ENCODE measurements around the gene EPM2A.
"Not testable (repeated sequence)": the region's sequence is repeated elsewhere in the genome, so short reads cannot be mapped to it uniquely, and the experiment has no call there.

EPM2A gene

DNA sequence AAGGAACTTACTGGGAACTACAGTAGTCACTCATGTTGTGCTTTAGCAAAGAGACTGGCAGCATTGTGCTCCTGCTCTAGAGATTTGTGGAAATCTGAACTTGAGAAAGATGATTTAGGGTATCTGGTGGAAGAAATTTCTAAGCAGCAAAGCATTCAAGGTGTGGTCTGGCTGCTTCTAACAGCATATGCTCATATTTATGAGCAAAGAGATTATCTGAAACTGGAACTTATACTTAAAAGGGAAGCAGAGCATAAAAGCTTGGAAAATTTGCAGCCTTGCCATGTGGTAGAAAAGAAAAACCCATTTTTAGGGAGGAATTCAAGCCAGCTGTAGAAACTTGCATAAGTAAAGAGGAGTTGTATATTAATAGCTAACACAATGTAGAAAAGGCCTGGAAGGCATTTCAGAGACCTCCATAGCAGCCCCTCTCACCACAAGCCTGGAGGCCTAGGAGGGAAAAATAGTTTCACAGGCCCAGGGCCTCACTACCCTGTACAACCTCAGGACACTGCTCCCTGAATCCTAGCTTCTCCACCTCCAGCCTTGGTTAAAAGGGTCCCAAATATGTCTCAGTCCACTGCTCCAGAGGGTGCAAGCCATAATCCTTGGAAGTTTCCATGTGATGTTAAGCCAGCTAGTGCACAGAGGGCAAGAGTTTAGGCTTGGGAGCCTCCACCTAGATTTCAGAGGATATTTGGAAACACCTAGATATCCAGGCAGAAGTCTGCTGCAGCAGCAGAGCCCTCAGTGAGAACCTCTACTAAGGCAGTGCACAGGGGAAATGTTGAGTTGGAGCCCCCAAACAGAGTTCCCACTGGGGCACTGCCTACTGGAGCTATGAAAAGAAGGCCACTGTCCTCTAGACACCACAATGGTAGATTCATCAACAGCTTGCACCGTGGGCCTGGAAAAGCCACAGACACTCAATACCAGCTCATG is 6.6 kb downstream of the EPM2A start:
- no peak for DNase-seq

DNA sequence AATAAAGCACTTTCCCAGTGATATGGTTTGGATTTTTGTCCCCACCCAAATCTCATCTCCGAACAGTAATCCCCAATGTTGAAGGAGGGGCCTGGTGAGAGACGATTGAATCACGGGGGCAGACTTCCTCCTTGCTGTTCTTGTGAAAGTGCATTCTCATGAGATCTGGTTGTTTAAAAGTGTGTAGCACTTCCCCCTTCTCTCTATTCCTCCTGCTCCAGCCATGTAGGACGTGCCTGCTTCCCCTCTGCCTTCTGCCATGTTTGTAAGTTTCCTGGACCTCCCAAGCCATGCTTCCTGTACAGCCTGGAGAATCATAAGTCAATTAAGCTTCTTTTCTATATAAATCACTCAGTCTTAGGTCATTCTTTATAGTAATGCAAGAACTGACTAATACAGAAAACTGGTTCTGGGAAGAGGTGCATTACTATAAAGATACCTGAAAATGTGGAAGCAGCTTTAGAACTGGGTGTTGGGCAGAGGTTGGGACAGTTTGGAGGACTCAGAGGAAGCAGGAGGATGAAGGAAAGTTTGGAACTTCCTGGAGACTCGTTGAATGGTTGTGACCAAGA is 7.4 kb downstream of the EPM2A start:
- DNase-seq, result no peak

GRCh38 chr6:145725570-145725969 is 9.8 kb downstream of the EPM2A start:
- DNase-seq, result no peak

GRCh38 chr6:145723646-145724045 is 11.7 kb downstream of the EPM2A start:
- no peak for DNase-seq

DNA sequence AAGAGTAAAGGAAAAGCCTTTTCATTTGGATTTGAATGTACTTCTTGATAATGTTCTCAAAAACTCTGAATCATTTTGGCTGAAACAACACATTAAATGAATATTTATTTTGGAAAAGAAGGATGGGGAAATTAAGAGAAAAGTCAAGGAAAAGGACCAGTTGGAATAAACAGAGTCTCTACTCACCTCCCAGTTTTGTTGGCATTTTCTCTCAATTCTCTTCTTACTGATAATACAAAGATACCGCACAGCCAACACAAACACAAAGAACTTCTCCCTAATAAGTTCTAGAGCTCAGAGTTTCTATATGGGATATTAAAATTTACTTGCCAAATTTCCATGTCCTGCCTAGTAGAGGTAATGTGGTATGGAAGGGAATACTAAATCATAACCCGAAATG is 13.1 kb downstream of the EPM2A start:
- no peak for DNase-seq

- DNase-seq, result no peak
These were observed 14.2 kb downstream of the EPM2A start for GRCh38 chr6:145721144-145721543.

DNA sequence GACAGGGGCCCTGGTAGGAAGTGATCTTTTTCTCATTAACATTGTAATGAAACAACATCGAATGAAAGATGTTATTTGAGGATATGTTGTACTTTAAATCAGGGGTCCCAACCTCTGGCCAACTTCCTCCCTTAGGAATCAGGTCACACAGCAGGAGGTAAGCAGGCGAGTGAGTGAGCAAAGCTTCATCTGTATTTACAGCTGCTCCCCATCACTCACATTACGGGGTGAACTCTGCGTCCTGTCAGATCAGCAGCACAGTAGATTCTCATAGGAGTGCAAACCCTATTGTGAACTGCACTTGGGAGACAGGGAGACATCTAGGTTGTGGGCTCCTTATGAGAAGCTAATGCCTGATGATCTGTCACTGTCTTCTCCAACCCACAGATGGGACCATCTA is 19.9 kb downstream of the EPM2A start:
- DNase-seq, result no peak

- DNase-seq, result no peak
These were observed 20.6 kb downstream of the EPM2A start for GRCh38 chr6:145714731-145715130.

- DNase-seq, result no peak
These were observed 21.5 kb downstream of the EPM2A start for GRCh38 chr6:145713773-145714172.

- DNase-seq, result no peak
These were observed 23.9 kb downstream of the EPM2A start for GRCh38 chr6:145711372-145711771.

DNA sequence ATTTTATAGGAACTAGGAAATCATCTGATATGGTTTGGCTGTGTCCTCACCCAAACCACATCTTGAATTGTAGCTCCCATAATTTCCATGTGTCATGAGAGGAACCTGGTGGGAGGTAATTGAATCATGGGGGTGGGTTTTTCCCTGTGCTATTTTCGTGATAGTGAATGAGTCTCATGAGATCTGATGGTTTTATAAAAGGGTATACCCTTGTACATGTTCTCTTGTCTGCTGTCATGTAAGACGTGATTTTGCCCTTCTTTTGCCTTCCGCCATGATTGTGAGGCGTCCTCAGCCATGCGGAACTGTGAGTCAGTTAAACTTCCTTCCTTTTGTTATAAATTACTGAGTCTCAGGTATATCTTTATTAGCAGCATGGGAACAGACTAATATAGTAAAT is 27.9 kb downstream of the EPM2A start:
- no peak for DNase-seq

DNA sequence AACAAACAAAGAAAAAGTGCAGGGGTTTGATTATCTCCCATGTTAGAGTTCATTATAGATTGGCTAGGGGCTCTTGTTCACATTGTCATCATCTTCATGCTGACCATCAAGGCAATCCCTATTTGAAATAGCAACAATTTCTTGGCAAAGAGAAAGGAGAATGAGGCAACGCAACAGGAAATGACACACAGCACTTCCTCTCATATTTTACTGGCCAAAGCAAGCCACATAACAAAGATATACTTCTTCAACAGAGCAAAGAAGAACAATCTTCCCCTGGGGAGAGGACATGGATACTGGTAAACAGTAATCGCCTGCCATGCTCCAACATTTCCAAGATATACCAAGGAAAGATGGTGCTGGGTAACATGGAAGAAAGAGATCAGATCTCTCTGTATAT is 29.8 kb downstream of the EPM2A start:
- DNase-seq, result no peak

- DNase-seq, result no peak
These were observed 31.1 kb downstream of the EPM2A start for GRCh38 chr6:145704143-145704781.

GRCh38 chr6:145699462-145699861 is 35.9 kb downstream of the EPM2A start:
- DNase-seq, result no peak

- DNase-seq, result not testable (repeated sequence)
These were observed 37.9 kb downstream of the EPM2A start for GRCh38 chr6:145697401-145697800.

DNA sequence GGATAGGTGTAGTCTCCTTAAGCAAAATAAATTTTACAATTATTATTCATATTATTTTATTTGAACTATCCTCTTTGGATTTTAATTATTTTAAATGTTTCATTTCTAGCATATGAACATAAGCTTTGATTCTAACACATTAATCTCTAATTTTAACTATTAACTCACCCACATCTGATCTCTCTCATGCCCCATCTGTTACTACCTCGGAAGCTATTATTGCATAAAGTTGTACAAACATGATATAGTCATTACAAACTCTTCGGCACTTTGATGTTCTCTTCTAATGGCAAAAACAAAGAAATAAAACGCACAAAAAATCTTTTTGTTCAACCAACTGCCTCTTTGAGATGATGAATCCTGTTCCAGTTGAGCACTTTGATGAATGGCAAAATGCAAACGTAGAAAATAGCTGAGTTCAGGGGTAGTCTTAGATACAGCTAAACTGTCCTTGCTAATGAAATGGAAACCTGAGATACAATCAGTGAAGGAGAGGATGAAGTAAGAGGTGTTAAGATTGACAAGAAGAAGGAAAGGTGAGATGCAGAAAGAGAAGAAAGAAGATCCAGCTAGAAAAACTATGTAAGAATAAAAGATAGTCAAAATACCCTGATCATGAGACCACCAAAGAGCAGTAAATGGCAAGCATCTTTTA is 41.1 kb downstream of the EPM2A start:
- DNase-seq, result no peak

GRCh38 chr6:145690969-145691368 is 44.4 kb downstream of the EPM2A start:
- no peak for DNase-seq

GRCh38 chr6:145689529-145689928 is 45.8 kb downstream of the EPM2A start:
- no peak for DNase-seq

DNA sequence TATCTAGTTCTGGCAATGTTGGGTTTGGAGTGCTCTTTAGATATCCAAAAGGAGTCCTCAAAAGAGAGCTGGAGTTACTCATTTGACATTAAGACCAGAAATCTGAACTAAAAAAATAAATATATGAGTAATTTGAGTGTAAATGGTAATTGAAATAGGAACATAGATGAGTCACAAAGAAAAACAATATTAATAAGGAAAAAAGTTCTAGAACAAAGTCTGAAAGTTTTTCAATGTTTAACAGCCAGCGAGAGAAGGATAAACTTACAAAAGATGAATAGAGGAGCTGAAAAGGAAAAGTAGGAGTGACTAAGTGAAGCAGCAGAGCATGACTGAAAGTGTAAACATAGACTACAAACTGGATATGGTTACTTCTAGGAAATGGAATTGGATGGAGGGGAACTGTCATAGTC is 46.8 kb downstream of the EPM2A start:
- no peak for DNase-seq

GRCh38 chr6:145685932-145686331 is 49.4 kb downstream of the EPM2A start:
- DNase-seq, result no peak

- DNase-seq, result no peak
These were observed 53.4 kb downstream of the EPM2A start for GRCh38 chr6:145681965-145682364.

DNA sequence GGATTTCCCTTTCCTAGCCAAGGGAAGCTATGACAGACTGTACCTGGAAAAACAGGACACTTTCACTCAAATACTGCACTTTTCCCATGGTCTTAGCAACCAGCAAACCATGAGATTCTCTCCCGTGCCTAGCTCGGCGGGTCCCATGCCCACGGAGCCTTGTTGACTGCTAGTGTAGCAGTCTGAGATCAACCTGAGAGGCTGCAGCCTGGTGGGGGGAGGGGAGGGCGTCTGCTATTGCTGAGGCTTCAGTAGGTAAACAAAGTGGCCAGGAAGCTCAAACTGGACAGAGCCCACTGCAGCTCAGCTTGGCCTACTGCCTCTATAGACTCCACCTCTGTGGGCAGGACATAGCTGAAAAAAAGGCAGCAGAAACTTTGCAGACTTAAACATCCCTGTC is 61.8 kb downstream of the EPM2A start:
- no peak for DNase-seq

GRCh38 chr6:145670311-145670710 is 65.0 kb downstream of the EPM2A start:
- no peak for DNase-seq

Measured in activated CD4-positive, CD25-positive, alpha-beta regulatory T cell (primary cell).